Measurements from ENCODE around the gene DTNB.
"Not testable (repeated sequence)": the region's sequence is repeated elsewhere in the genome, so short reads cannot be mapped to it uniquely, and the experiment has no call there.

DTNB gene

GRCh38 chr2:25682082-25682481, 8.7 kb upstream of the DTNB start:
- DNase-seq: no peak

GRCh38 chr2:25677877-25678276, 4.5 kb upstream of the DTNB start:
- no peak for DNase-seq

- DNase-seq: peak in 1 of 2 experiments; percentile 6
Measured at GRCh38 chr2:25674077-25674362, 643 bp upstream of the DTNB start.

- DNase-seq: peak; percentile 29 to 38
Measured at GRCh38 chr2:25672494-25673299, 680 bp downstream of the DTNB start.

GRCh38 chr2:25671622-25672021, 1.8 kb downstream of the DTNB start:
- DNase-seq: no peak

- no peak for DNase-seq
Measured at GRCh38 chr2:25669520-25669919, 3.9 kb downstream of the DTNB start.

- DNase-seq: no peak
Measured at GRCh38 chr2:25666218-25666617, 7.2 kb downstream of the DTNB start.

- DNase-seq: not testable (repeated sequence)
Measured at GRCh38 chr2:25665429-25665828, 7.9 kb downstream of the DTNB start.

GRCh38 chr2:25664965-25665307, 8.4 kb downstream of the DTNB start:
- DNase-seq: no peak

GRCh38 chr2:25664183-25664964, 9.0 kb downstream of the DTNB start:
- no peak for DNase-seq

GRCh38 chr2:25655316-25655715, 18.1 kb downstream of the DTNB start:
- no peak for DNase-seq

- no peak for DNase-seq
Measured at GRCh38 chr2:25654801-25655200, 18.6 kb downstream of the DTNB start.

GRCh38 chr2:25651782-25652455, 21.5 kb downstream of the DTNB start:
- DNase-seq: no peak

- no peak for DNase-seq
Measured at GRCh38 chr2:25651066-25651465, 22.3 kb downstream of the DTNB start.

- no peak for DNase-seq
Measured at GRCh38 chr2:25650256-25650655, 23.1 kb downstream of the DTNB start.

- no peak for DNase-seq
Measured at GRCh38 chr2:25649786-25650185, 23.6 kb downstream of the DTNB start.

GRCh38 chr2:25642298-25642697, 31.1 kb downstream of the DTNB start:
- no peak for DNase-seq

- no peak for DNase-seq
Measured at GRCh38 chr2:25639696-25640095, 33.7 kb downstream of the DTNB start.

- DNase-seq: no peak
Measured at GRCh38 chr2:25639131-25639530, 34.2 kb downstream of the DTNB start.

GRCh38 chr2:25635797-25636196, 37.6 kb downstream of the DTNB start:
- DNase-seq: no peak

- not testable (repeated sequence) for DNase-seq
Measured at GRCh38 chr2:25633801-25634200, 39.6 kb downstream of the DTNB start.

GRCh38 chr2:25632396-25632795, 41.0 kb downstream of the DTNB start:
- DNase-seq: no peak

- no peak for DNase-seq
Measured at GRCh38 chr2:25624635-25625034, 48.7 kb downstream of the DTNB start.

GRCh38 chr2:25623361-25623760, 50.0 kb downstream of the DTNB start:
- DNase-seq: no peak

Measured in cerebellar nuclear complex (tissue), 1 donor.